GM21723 (cell line): ENCODE data around the gene KANTR.
"Not testable (repeated sequence)": the region's sequence is repeated elsewhere in the genome, so short reads cannot be mapped to it uniquely, and the experiment has no call there.

Source experiments
- ATAC-seq: cut with Tn5 transposase; IDR thresholded peaks from one replicate; pipeline ENCODE4 v1.9.1; 2021; ENCODE audit warnings: mild to moderate bottlenecking, moderate library complexity; ENCODE audit not compliant: unreplicated experiment

The KANTR gene

GRCh38 chrX:53122013-53122412 lies 28.1 kb downstream of the KANTR start:
- ATAC-seq, result no peak

GRCh38 chrX:53125506-53125905 lies 31.6 kb downstream of the KANTR start:
- ATAC-seq, result no peak

- no peak for ATAC-seq
Measured at GRCh38 chrX:53126377-53126776, 32.4 kb downstream of the KANTR start.

- ATAC-seq, result no peak
Measured at GRCh38 chrX:53128097-53128749, 34.3 kb downstream of the KANTR start.

- ATAC-seq, result no peak
Measured at GRCh38 chrX:53133400-53133799, 39.5 kb downstream of the KANTR start.

- no peak for ATAC-seq
Measured at GRCh38 chrX:53135581-53135980, 41.6 kb downstream of the KANTR start.

- no peak for ATAC-seq
Measured at GRCh38 chrX:53153581-53153980, 59.6 kb downstream of the KANTR start.

- ATAC-seq, result no peak
Measured at GRCh38 chrX:53155512-53156206, 61.7 kb downstream of the KANTR start.

GRCh38 chrX:53156207-53156596 lies 62.3 kb downstream of the KANTR start:
- no peak for ATAC-seq

- no peak for ATAC-seq
Measured at GRCh38 chrX:53159184-53159583, 65.2 kb downstream of the KANTR start.

GRCh38 chrX:53160297-53160983 lies 66.5 kb downstream of the KANTR start:
- ATAC-seq, result no peak

- no peak for ATAC-seq
Measured at GRCh38 chrX:53163436-53163835, 69.5 kb downstream of the KANTR start.

GRCh38 chrX:53164566-53164965 lies 70.6 kb downstream of the KANTR start:
- not testable (repeated sequence) for ATAC-seq

GRCh38 chrX:53166103-53166502 lies 72.2 kb downstream of the KANTR start:
- ATAC-seq, result no peak

GRCh38 chrX:53171356-53171755 lies 77.4 kb downstream of the KANTR start:
- no peak for ATAC-seq
